GM19240 (cell line): ENCODE measurements around the gene IGF2BP2.
"Not testable (repeated sequence)": the region's sequence is repeated elsewhere in the genome, so short reads cannot be mapped to it uniquely, and the experiment has no call there.

ENCODE experiments used
- DNase-seq: peaks from one replicate; pipeline ENCODE4 v3.0.0; 2011; ENCODE audit warnings: low spot score; ENCODE audit not compliant: insufficient read length

IGF2BP2 gene

GRCh38 chr3:185838417-185838989 is 13.7 kb upstream of the IGF2BP2 start:
- not testable (repeated sequence) for DNase-seq

GRCh38 chr3:185837414-185837813 is 12.6 kb upstream of the IGF2BP2 start:
- no peak for DNase-seq

- DNase-seq: no peak
Measured at GRCh38 chr3:185831990-185832389, 7.1 kb upstream of the IGF2BP2 start.

- no peak for DNase-seq
Measured at GRCh38 chr3:185831195-185831594, 6.4 kb upstream of the IGF2BP2 start.

- DNase-seq: no peak
Measured at GRCh38 chr3:185830018-185830797, 5.4 kb upstream of the IGF2BP2 start.

GRCh38 chr3:185828755-185829154 is 3.9 kb upstream of the IGF2BP2 start:
- DNase-seq: no peak

- no peak for DNase-seq
Measured at GRCh38 chr3:185827595-185828344, 2.9 kb upstream of the IGF2BP2 start.

GRCh38 chr3:185825639-185826481 is 1.0 kb upstream of the IGF2BP2 start:
- no peak for DNase-seq

- no peak for DNase-seq
Measured at GRCh38 chr3:185824051-185825005, 514 bp downstream of the IGF2BP2 start.

- DNase-seq: no peak
Measured at GRCh38 chr3:185823078-185824044, 1.5 kb downstream of the IGF2BP2 start.

GRCh38 chr3:185822221-185823000 is 2.4 kb downstream of the IGF2BP2 start:
- no peak for DNase-seq

GRCh38 chr3:185820973-185821758 is 3.7 kb downstream of the IGF2BP2 start:
- DNase-seq: no peak

- no peak for DNase-seq
Measured at GRCh38 chr3:185818267-185818875, 6.5 kb downstream of the IGF2BP2 start.

- DNase-seq: no peak
Measured at GRCh38 chr3:185815391-185816282, 9.2 kb downstream of the IGF2BP2 start.

- no peak for DNase-seq
Measured at GRCh38 chr3:185813691-185814215, 11.1 kb downstream of the IGF2BP2 start.

- DNase-seq: no peak
Measured at GRCh38 chr3:185813205-185813604, 11.6 kb downstream of the IGF2BP2 start.
